Dedifferentiated amniotic fluid mesenchymal stem cell (primary cell): ENCODE data around the gene ZNF581.

Experiments used
- DNase-seq: peaks from one replicate; pipeline ENCODE4 v3.0.0-alpha.2; 2016; ENCODE audit errors: extremely low spot score

ZNF581 gene

GRCh38 chr19:55643003-55643886 lies at the start of gene ZNF581:
Gene ZNF581 (plus strand): TSS chr19:55643649. CDS start chr19:55644572, 923 bp downstream.
- DNase-seq, result peak; percentile 66

GRCh38 chr19:55594996-55595545 lies 48.4 kb upstream of the ZNF581 start:
- no peak for DNase-seq

- no peak for DNase-seq
These were observed 47.1 kb upstream of the ZNF581 start for GRCh38 chr19:55596304-55596703.

- no peak for DNase-seq
These were observed 45.9 kb upstream of the ZNF581 start for GRCh38 chr19:55597501-55597921.

- DNase-seq, result no peak
These were observed 45.4 kb upstream of the ZNF581 start for GRCh38 chr19:55598034-55598433.

- DNase-seq, result peak; percentile 91
These were observed 44.6 kb upstream of the ZNF581 start for GRCh38 chr19:55598719-55599467.

- DNase-seq, result peak; percentile 98
These were observed 44.0 kb upstream of the ZNF581 start, which contains the start of gene FIZ1 for GRCh38 chr19:55599468-55599841. Gene FIZ1 (minus strand): TSS chr19:55599517. CDS start chr19:55597865, 1,652 bp downstream.

GRCh38 chr19:55599842-55600661 lies 43.4 kb upstream of the ZNF581 start, which contains the start of gene ZNF524:
Gene ZNF524 (plus strand): TSS chr19:55600288. CDS start chr19:55602113, 1,825 bp downstream.
- DNase-seq, result peak; percentile 73

GRCh38 chr19:55600662-55601028 lies 42.8 kb upstream of the ZNF581 start:
- no peak for DNase-seq

- DNase-seq, result no peak
These were observed 42.4 kb upstream of the ZNF581 start for GRCh38 chr19:55601084-55601483.

GRCh38 chr19:55602104-55603001 lies 41.1 kb upstream of the ZNF581 start:
- no peak for DNase-seq

- DNase-seq, result no peak
These were observed 40.3 kb upstream of the ZNF581 start for GRCh38 chr19:55603115-55603514.

GRCh38 chr19:55603581-55604292 lies 39.7 kb upstream of the ZNF581 start:
- no peak for DNase-seq

- peak; percentile 95 for DNase-seq
These were observed 38.2 kb upstream of the ZNF581 start for GRCh38 chr19:55605207-55605636.

GRCh38 chr19:55605637-55606470 lies 37.6 kb upstream of the ZNF581 start, which contains the start of gene ZNF865:
Gene ZNF865 (plus strand): TSS chr19:55605647. CDS start chr19:55613619, 7,972 bp downstream.
- peak; percentile 85 for DNase-seq

- no peak for DNase-seq
These were observed 37.0 kb upstream of the ZNF581 start for GRCh38 chr19:55606471-55606787.

- DNase-seq, result no peak
These were observed 36.6 kb upstream of the ZNF581 start for GRCh38 chr19:55606817-55607216.

GRCh38 chr19:55609326-55609725 lies 34.1 kb upstream of the ZNF581 start:
- DNase-seq, result no peak
